ENCODE results near the gene RABGEF1.
A peak's percentile ranks its signal among the peaks of the same experiment; 100 is the strongest.
"Not testable (repeated sequence)": the region's sequence is repeated elsewhere in the genome, so short reads cannot be mapped to it uniquely, and the experiment has no call there.

The RABGEF1 gene

GRCh38 chr7:66826649-66827048 lies 86.1 kb downstream of the RABGEF1 start:
- CTCF ChIA-PET: no interaction called here
- Mint-ChIP-seq H3K4me1 (no peaks in the 10 kb centered on the region), H3K27ac (no peak overlapping the region), H3K9me3 (peaks cover 6% of the 10 kb centered on the region), H3K27me3 (peaks cover 7% of the 10 kb centered on the region), H3K4me3 (no peak overlapping the region), H3K36me3 (no peaks in the 10 kb centered on the region)
- DNase-seq: no peak

GRCh38 chr7:66830976-66831375 lies 90.4 kb downstream of the RABGEF1 start:
- H3K9me3 Mint-ChIP-seq, H3K27ac Mint-ChIP-seq, DNase-seq, CTCF ChIA-PET, H3K36me3 Mint-ChIP-seq, H3K4me1 Mint-ChIP-seq, H3K4me3 Mint-ChIP-seq, H3K27me3 Mint-ChIP-seq: not testable (repeated sequence)

- Mint-ChIP-seq H3K27ac (no peak overlapping the region), H3K27me3 (peaks cover 4% of the 10 kb centered on the region), H3K9me3 (peaks cover 6% of the 10 kb centered on the region), H3K4me3 (no peak overlapping the region), H3K36me3 (no peaks in the 10 kb centered on the region), H3K4me1 (no peaks in the 10 kb centered on the region)
- DNase-seq: no peak
- CTCF ChIA-PET: no interaction called here
Observed at GRCh38 chr7:66832531-66833351, 92.2 kb downstream of the RABGEF1 start.

- peak; percentile 58 for DNase-seq
- H3K4me3 Mint-ChIP-seq: no peak overlapping the region
- H3K27ac Mint-ChIP-seq: no peak overlapping the region
- H3K9me3 Mint-ChIP-seq: peaks cover 6% of the 10 kb centered on the region
- no peaks in the 10 kb centered on the region for H3K4me1 Mint-ChIP-seq
- no peaks in the 10 kb centered on the region for H3K36me3 Mint-ChIP-seq
- CTCF ChIA-PET: no interaction called here
- H3K27me3 Mint-ChIP-seq: peaks cover 6% of the 10 kb centered on the region
Observed at GRCh38 chr7:66837007-66837406, 96.5 kb downstream of the RABGEF1 start.

- DNase-seq: no peak
- CTCF ChIA-PET: no interaction called here
- peaks cover 6% of the 10 kb centered on the region for H3K9me3 Mint-ChIP-seq
- H3K4me3 Mint-ChIP-seq: no peak overlapping the region
- no peaks in the 10 kb centered on the region for H3K4me1 Mint-ChIP-seq
- no peaks in the 10 kb centered on the region for H3K36me3 Mint-ChIP-seq
- H3K27me3 Mint-ChIP-seq: peaks cover 6% of the 10 kb centered on the region
- no peak overlapping the region for H3K27ac Mint-ChIP-seq
Observed at GRCh38 chr7:66837661-66838060, 97.1 kb downstream of the RABGEF1 start.

- H3K36me3 Mint-ChIP-seq: peaks cover 2% of the 10 kb centered on the region
- no peak overlapping the region for H3K27ac Mint-ChIP-seq
- DNase-seq: no peak
- H3K4me1 Mint-ChIP-seq: peaks cover 15% of the 10 kb centered on the region
- CTCF ChIA-PET: no interaction called here
- H3K27me3 Mint-ChIP-seq: peaks cover 10% of the 10 kb centered on the region
- peaks cover 6% of the 10 kb centered on the region for H3K9me3 Mint-ChIP-seq
- no peak overlapping the region for H3K4me3 Mint-ChIP-seq
Observed at GRCh38 chr7:66839814-66840213, 99.3 kb downstream of the RABGEF1 start.

- Mint-ChIP-seq H3K9me3 (peaks cover 6% of the 10 kb centered on the region), H3K27me3 (peaks cover 12% of the 10 kb centered on the region), H3K4me1 (peaks cover 19% of the 10 kb centered on the region), H3K36me3 (peaks cover 3% of the 10 kb centered on the region), H3K27ac (no peak overlapping the region), H3K4me3 (no peak overlapping the region)
- CTCF ChIA-PET: no interaction called here
- DNase-seq: no peak
Observed at GRCh38 chr7:66840316-66840715, 99.8 kb downstream of the RABGEF1 start.

GRCh38 chr7:66841898-66842297 lies 101.4 kb downstream of the RABGEF1 start:
- H3K4me3 Mint-ChIP-seq: no peak overlapping the region
- H3K27ac Mint-ChIP-seq: no peak overlapping the region
- H3K27me3 Mint-ChIP-seq: peaks cover 12% of the 10 kb centered on the region
- CTCF ChIA-PET: interaction anchor here (0.6 kb wide), 1 partner anchor 1103 kb away, joined by 3 read pairs; no protein-coding TSS in a partner anchor
- H3K9me3 Mint-ChIP-seq: peaks cover 3% of the 10 kb centered on the region
- peaks cover 3% of the 10 kb centered on the region for H3K36me3 Mint-ChIP-seq
- DNase-seq: no peak
- peaks cover 27% of the 10 kb centered on the region for H3K4me1 Mint-ChIP-seq

GRCh38 chr7:66843492-66843891 lies 103.0 kb downstream of the RABGEF1 start:
- H3K27me3 Mint-ChIP-seq: peaks cover 12% of the 10 kb centered on the region
- not testable (repeated sequence) for DNase-seq, H3K27ac Mint-ChIP-seq, H3K9me3 Mint-ChIP-seq, H3K36me3 Mint-ChIP-seq
- CTCF ChIA-PET: interaction anchor here (0.9 to 2.0 kb wide), 2 partner anchors 19 to 53 kb away, joined by 3 to 5 read pairs; no protein-coding TSS in a partner anchor
- H3K4me1 Mint-ChIP-seq: peaks cover 31% of the 10 kb centered on the region
- peak overlapping the region; percentile 97 for H3K4me3 Mint-ChIP-seq

- Mint-ChIP-seq H3K27ac (peak overlapping the region; percentile 100), H3K4me3 (peak overlapping the region; percentile 97), H3K36me3 (peaks cover 3% of the 10 kb centered on the region), H3K27me3 (peaks cover 12% of the 10 kb centered on the region), H3K9me3 (no peaks in the 10 kb centered on the region), H3K4me1 (peaks cover 32% of the 10 kb centered on the region)
- DNase-seq: peak; percentile 98
- CTCF ChIA-PET: interaction anchor here (0.9 to 2.0 kb wide), 4 partner anchors 20 to 77 kb away, joined by 3 to 6 read pairs (median 4); no protein-coding TSS in a partner anchor
Observed at GRCh38 chr7:66844552-66845378, 104.2 kb downstream of the RABGEF1 start.

GRCh38 chr7:66845379-66846095 lies 105.0 kb downstream of the RABGEF1 start:
- Mint-ChIP-seq H3K4me3 (peak overlapping the region; percentile 97), H3K9me3 (no peaks in the 10 kb centered on the region), H3K27me3 (peaks cover 7% of the 10 kb centered on the region), H3K36me3 (peaks cover 3% of the 10 kb centered on the region), H3K27ac (peak overlapping the region; percentile 100), H3K4me1 (peaks cover 32% of the 10 kb centered on the region)
- no peak for DNase-seq
- CTCF ChIA-PET: interaction anchor here (1.3 kb wide), 1 partner anchor 59 kb away, joined by 6 read pairs; no protein-coding TSS in a partner anchor

- Mint-ChIP-seq H3K27ac (peak overlapping the region; percentile 100), H3K4me3 (peak overlapping the region; percentile 66), H3K4me1 (peaks cover 32% of the 10 kb centered on the region)
- H3K27me3 Mint-ChIP-seq, DNase-seq, H3K9me3 Mint-ChIP-seq, H3K36me3 Mint-ChIP-seq, CTCF ChIA-PET: not testable (repeated sequence)
Observed at GRCh38 chr7:66846096-66846445, 105.5 kb downstream of the RABGEF1 start.

- peaks cover 32% of the 10 kb centered on the region for H3K4me1 Mint-ChIP-seq
- H3K27me3 Mint-ChIP-seq, H3K27ac Mint-ChIP-seq, DNase-seq, H3K4me3 Mint-ChIP-seq, H3K36me3 Mint-ChIP-seq, H3K9me3 Mint-ChIP-seq, CTCF ChIA-PET: not testable (repeated sequence)
Observed at GRCh38 chr7:66847523-66847855, 107.0 kb downstream of the RABGEF1 start.

Measured in activated naive CD4-positive, alpha-beta T cell treated with anti-CD3 and anti-CD28 coated beads, Interleukin-2, amount 10 ng/mL, durations not matched to agents 7 days and 5 days (primary cell).